GM12878 (cell line): Measurements from ENCODE around the gene VAC14.

Source experiments
- CREM ChIP-seq: IDR thresholded peaks from 2 replicates; pipeline ENCODE4 v1.6.1; 2014; ENCODE audit warnings: antibody characterized with exemption, low read depth
- CTCF ChIP-seq, 3 experiments: IDR thresholded peaks in 2 of 3; conservative IDR thresholded peaks in 1 of 3; 2 replicates each; pipeline ENCODE4 v1.5.1; 2011; ENCODE audit warnings: low read depth in 3 of 3, low read length in 3 of 3, mild to moderate bottlenecking in 3 of 3, control low read depth in 2 of 3, moderate library complexity in 2 of 3, inconsistent platforms in 1 of 3, mixed read lengths in 1 of 3; ENCODE audit not compliant: control insufficient read depth in 2 of 3, insufficient read depth in 1 of 3; ENCODE audit errors: extremely low read depth in 1 of 3
- EZH2 ChIP-seq: IDR thresholded peaks from 2 replicates; pipeline ENCODE4 v1.6.1; 2012; ENCODE audit warnings: low read depth, mild to moderate bottlenecking, control low read depth, inconsistent platforms, low read length, borderline replicate concordance; ENCODE audit not compliant: control insufficient read depth
- NFIC ChIP-seq: IDR thresholded peaks from 2 replicates; pipeline ENCODE4 v1.6.1; 2012; ENCODE audit warnings: low read depth, mild to moderate bottlenecking, inconsistent platforms, low read length, moderate library complexity
- RFX5 ChIP-seq: IDR thresholded peaks from 2 replicates; pipeline ENCODE4 v1.6.1; 2011; ENCODE audit warnings: low read depth, low read length, improper control_type of control experiment
- ZNF24 ChIP-seq: fragments of 450-650 bp; IDR thresholded peaks from 2 replicates; pipeline ENCODE4 v1.6.1; 2017; ENCODE audit warnings: antibody characterized with exemption, mild to moderate bottlenecking

- no peak for TF ChIP-seq EZH2
- TF ChIP-seq CTCF (IDR thresholded peaks at IDR 0.05 in 2 of 3, conservative IDR thresholded peaks at IDR 0.05 in 1 of 3; ENCODE audit: control insufficient read depth in 2 of 3, extremely low read depth in 1 of 3, insufficient read depth in 1 of 3, low read depth in 3 of 3, low read length in 3 of 3), result no peak
- TF ChIP-seq CREM, result no peak
- no peak for TF ChIP-seq NFIC
- no peak for TF ChIP-seq RFX5
- TF ChIP-seq ZNF24, result no peak
Measured at GRCh38 chr16:70701596-70701995, 99.4 kb downstream of the VAC14 start.
